ENCODE measurements around the gene SORCS2.

- TF ChIP-seq, protein P1, sequence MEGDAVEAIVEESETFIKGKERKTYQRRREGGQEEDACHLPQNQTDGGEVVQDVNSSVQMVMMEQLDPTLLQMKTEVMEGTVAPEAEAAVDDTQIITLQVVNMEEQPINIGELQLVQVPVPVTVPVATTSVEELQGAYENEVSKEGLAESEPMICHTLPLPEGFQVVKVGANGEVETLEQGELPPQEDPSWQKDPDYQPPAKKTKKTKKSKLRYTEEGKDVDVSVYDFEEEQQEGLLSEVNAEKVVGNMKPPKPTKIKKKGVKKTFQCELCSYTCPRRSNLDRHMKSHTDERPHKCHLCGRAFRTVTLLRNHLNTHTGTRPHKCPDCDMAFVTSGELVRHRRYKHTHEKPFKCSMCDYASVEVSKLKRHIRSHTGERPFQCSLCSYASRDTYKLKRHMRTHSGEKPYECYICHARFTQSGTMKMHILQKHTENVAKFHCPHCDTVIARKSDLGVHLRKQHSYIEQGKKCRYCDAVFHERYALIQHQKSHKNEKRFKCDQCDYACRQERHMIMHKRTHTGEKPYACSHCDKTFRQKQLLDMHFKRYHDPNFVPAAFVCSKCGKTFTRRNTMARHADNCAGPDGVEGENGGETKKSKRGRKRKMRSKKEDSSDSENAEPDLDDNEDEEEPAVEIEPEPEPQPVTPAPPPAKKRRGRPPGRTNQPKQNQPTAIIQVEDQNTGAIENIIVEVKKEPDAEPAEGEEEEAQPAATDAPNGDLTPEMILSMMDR (IDR thresholded peaks at IDR 0.05; ENCODE audit: low read depth, low read length) = no peak
- TF ChIP-seq POLR2A (IDR thresholded peaks at IDR 0.05; ENCODE audit: extremely low read depth, insufficient read length) (no peak), MAX (IDR thresholded peaks at IDR 0.05; ENCODE audit: low read depth, low read length) (no peak)
Observed at GRCh38 chr4:7207628-7208231, 15.4 kb downstream of the SORCS2 start.
